SK-N-SH (cell line): ENCODE results near the gene IQSEC2. TPM values are rescaled to one million over a fixed set of nuclear protein-coding genes. Genes with fewer than 3 reads are reported as not detected.

Source experiments
- CTCF ChIA-PET: fragments of 300-600, 350-600 bp; formaldehyde crosslinking; extraction: SDS; loops from one replicate; lab custom pipeline; 2021; lab: Yijun Ruan, JAX
- POLR2A ChIA-PET: fragments of 350-600 bp; sonication (Branson Sonifier 250); formaldehyde crosslinking; extraction: SDS; loops from one replicate; lab custom pipeline; 2020; ENCODE audit warnings: antibody characterized with exemption, inconsistent platforms; lab: Yijun Ruan, JAX
- DNase-seq: peaks from one replicate; pipeline ENCODE4 v3.0.0; 2012
- H2AFZ ChIP-seq: fragments of 200-600 bp; sonication (generic); 2 replicates; pipeline ENCODE4 v1.8.1; 2016; ENCODE audit warnings: antibody characterized with exemption, mild to moderate bottlenecking, low read depth
- H3F3A ChIP-seq: fragments of 200-600 bp; sonication (generic); replicated peaks from 2 replicates; pipeline ENCODE3; 2016; ENCODE audit warnings: antibody characterized with exemption, mild to moderate bottlenecking; ENCODE audit not compliant: insufficient read depth
- H3K27ac ChIP-seq, 2 experiments: fragments of 200-500 bp in 1 of 2; fragments of 200-600 bp in 1 of 2; sonication (Bioruptor generic) in 1 of 2; sonication (generic), shearing (Covaris generic) in 1 of 2; 2 replicates each; pipeline versions ENCODE4 v1.5.1 to v1.6.1; 2014 to 2016; ENCODE audit warnings: low read depth in 2 of 2, inconsistent platforms in 1 of 2, low read length in 1 of 2, mild to moderate bottlenecking in 1 of 2, mixed read lengths in 1 of 2
- H3K27me3 ChIP-seq: fragments of 200-600 bp; sonication (generic), shearing (Covaris generic); 2 replicates; pipeline ENCODE4 v1.6.1; 2016; ENCODE audit warnings: mixed run types; ENCODE audit not compliant: insufficient read depth
- H3K36me3 ChIP-seq, 2 experiments: fragments of 200-500 bp in 1 of 2; fragments of 200-600 bp in 1 of 2; sonication (Bioruptor generic) in 1 of 2; sonication (generic) in 1 of 2; replicated peaks in 1 of 2; 2 replicates each; pipeline versions ENCODE3 to v1.5.1; 2014 to 2016; ENCODE audit warnings: low read length in 1 of 2, mild to moderate bottlenecking in 1 of 2; ENCODE audit not compliant: insufficient read depth in 2 of 2, control insufficient read depth in 1 of 2
- H3K4me1 ChIP-seq, 2 experiments: fragments of 200-500 bp in 1 of 2; fragments of 200-600 bp in 1 of 2; sonication (Bioruptor generic) in 1 of 2; sonication (generic), shearing (Covaris generic) in 1 of 2; 2 replicates each; pipeline versions ENCODE4 v1.5.1 to v1.6.1; 2014 to 2016; ENCODE audit warnings: low read depth in 1 of 2, low read length in 1 of 2, mixed run types in 1 of 2; ENCODE audit not compliant: insufficient read depth in 2 of 2, control insufficient read depth in 1 of 2
- H3K4me2 ChIP-seq: fragments of 200-600 bp; sonication (generic), shearing (Covaris generic); 2 replicates; pipeline ENCODE4 v1.6.1; 2017; ENCODE audit warnings: mixed run types
- H3K4me3 ChIP-seq, 2 experiments: fragments of 200-500 bp in 1 of 2; fragments of 200-600 bp in 1 of 2; sonication (Bioruptor generic) in 1 of 2; sonication (generic), shearing (Covaris generic) in 1 of 2; 2 replicates each; pipeline versions ENCODE4 v1.5.1 to v1.8.1; 2014 to 2016; ENCODE audit warnings: low read depth in 2 of 2, inconsistent platforms in 1 of 2, low read length in 1 of 2, mild to moderate bottlenecking in 1 of 2, mixed read lengths in 1 of 2, moderate library complexity in 1 of 2
- H3K79me2 ChIP-seq: fragments of 200-600 bp; sonication (generic); 2 replicates; pipeline ENCODE4 v1.8.1; 2017; ENCODE audit warnings: mild to moderate bottlenecking; ENCODE audit not compliant: insufficient read depth
- H3K9ac ChIP-seq: fragments of 200-600 bp; sonication (generic); 2 replicates; pipeline ENCODE4 v1.6.1; 2017; ENCODE audit warnings: mixed run types
- H3K9me2 ChIP-seq: fragments of 200-600 bp; sonication (generic); 2 replicates; pipeline ENCODE4 v1.6.1; 2017; ENCODE audit warnings: mixed run types
- H3K9me3 ChIP-seq: fragments of 200-600 bp; sonication (generic); 2 replicates; pipeline ENCODE4 v1.6.1; 2017; ENCODE audit warnings: mixed run types, mild to moderate bottlenecking, moderate library complexity
- H4K20me1 ChIP-seq: fragments of 200-600 bp; sonication (generic); 2 replicates; pipeline ENCODE4 v1.6.1; 2017; ENCODE audit warnings: mild to moderate bottlenecking, mixed run types; ENCODE audit not compliant: insufficient read depth
- CTCF ChIP-seq: fragments of 200-600 bp; sonication (generic); IDR thresholded peaks from 2 replicates; pipeline ENCODE4 v1.6.1; 2017; ENCODE audit warnings: antibody characterized with exemption, mild to moderate bottlenecking, moderate library complexity
- FOSL2 ChIP-seq: IDR thresholded peaks from 2 replicates; pipeline ENCODE4 v1.4.0; 2012; ENCODE audit warnings: low read depth, mild to moderate bottlenecking, moderate library complexity, borderline replicate concordance
- GATA2 ChIP-seq: sonication (generic); formaldehyde crosslinking; IDR thresholded peaks from 2 replicates; pipeline ENCODE4 v1.5.0; 2020; ENCODE audit warnings: mild to moderate bottlenecking, missing genetic modification reagents
- JUND ChIP-seq: IDR thresholded peaks from 2 replicates; pipeline ENCODE4 v1.4.0; 2012
- MAX ChIP-seq: IDR thresholded peaks from 2 replicates; pipeline ENCODE4 v1.4.0; 2012; ENCODE audit warnings: low read depth
- NFIC ChIP-seq: IDR thresholded peaks from 2 replicates; pipeline ENCODE4 v1.4.0; 2012; ENCODE audit warnings: borderline replicate concordance
- NRF1 ChIP-seq: IDR thresholded peaks from 2 replicates; pipeline ENCODE4 v1.6.1; 2012; ENCODE audit warnings: low read depth, mild to moderate bottlenecking, low read length
- PBX3 ChIP-seq: IDR thresholded peaks from 2 replicates; pipeline ENCODE4; 2012
- POLR2AphosphoS5 ChIP-seq: IDR thresholded peaks from 2 replicates; pipeline ENCODE4 v1.6.1; 2012; ENCODE audit warnings: low read depth, low read length
- REST ChIP-seq: IDR thresholded peaks from 2 replicates; pipeline ENCODE4 v1.6.1; 2012; ENCODE audit warnings: mild to moderate bottlenecking, low read depth, low read length, moderate library complexity
- RFX5 ChIP-seq: IDR thresholded peaks from 2 replicates; pipeline ENCODE4 v1.6.1; 2012; ENCODE audit warnings: mild to moderate bottlenecking, improper control_type of control experiment, low read length
- SIN3A ChIP-seq: IDR thresholded peaks from 2 replicates; pipeline ENCODE4 v1.6.1; 2012; ENCODE audit warnings: low read depth, mild to moderate bottlenecking, low read length, moderate library complexity, borderline replicate concordance
- SMC3 ChIP-seq: IDR thresholded peaks from 2 replicates; pipeline ENCODE4 v1.6.1; 2012; ENCODE audit warnings: low read depth, low read length, improper control_type of control experiment
- WGBS: methylation state at CpG from one replicate; pipeline ENCODE4 v1.1.6; 2017; ENCODE audit warnings: low lambda C conversion rate; 5-methylcytosine and 5-hydroxymethylcytosine counted together
- polyA plus RNA-seq, 3 experiments: library from polyadenylated mRNA; depleted of rRNA; stranded (reverse); fragments of >200 nt; gene quantifications; 2 replicates each; pipeline ENCODE4 v1.2.3, GENCODE V29; 2012

The IQSEC2 gene
- polyA plus RNA-seq, 1 of the 3 experiments (the other 2 are of a cell fraction): 24.7 TPM

GRCh38 chrX:53309837-53310236, 28.5 kb upstream of the IQSEC2 start:
- no peak for DNase-seq
- H4K20me1 ChIP-seq: no peaks in the 10 kb centered on the region
- no peak overlapping the region for H3K4me2 ChIP-seq
- no peaks in the 10 kb centered on the region for H3K9me2 ChIP-seq
- H2AFZ ChIP-seq: no peak overlapping the region
- H3K9ac ChIP-seq: no peak overlapping the region
- TF ChIP-seq POLR2AphosphoS5: no peak
- no peak for TF ChIP-seq NFIC
- no peak for TF ChIP-seq SIN3A
- TF ChIP-seq SMC3: no peak
- no peak for TF ChIP-seq RFX5
- TF ChIP-seq JUND: no peak
- TF ChIP-seq REST: no peak
- no peak for TF ChIP-seq MAX
- TF ChIP-seq NRF1: no peak
- TF ChIP-seq PBX3: no peak
- no peak for TF ChIP-seq FOSL2
- TF ChIP-seq CTCF: no peak
- TF ChIP-seq GATA2 (CRISPR knock-in tag): no peak
- H3K79me2 ChIP-seq: no peaks in the 10 kb centered on the region
- no peaks in the 10 kb centered on the region for H3K9me3 ChIP-seq
- POLR2A ChIA-PET: no interaction called here
- H3F3A ChIP-seq: peaks cover 13% of the 10 kb centered on the region
- 34% methylated on average over 7 of the region's 7 CpGs for WGBS
- H3K4me1 ChIP-seq: no peaks in the 10 kb centered on the region; a peak in 1 of 4 replicates
- no peak overlapping the region for H3K4me3 ChIP-seq
- H3K27me3 ChIP-seq: peaks cover 6% of the 10 kb centered on the region
- H3K36me3 ChIP-seq: no peaks in the 10 kb centered on the region
- H3K27ac ChIP-seq: no peak overlapping the region
- CTCF ChIA-PET: interaction anchor here (0.8 to 13.1 kb wide), 4 partner anchors 8 to 170 kb away, joined by 3 to 180 read pairs (median 31); partner anchors contain the start of gene IQSEC2
